Activated CD8-positive, alpha-beta memory T cell treated with anti-CD3 and anti-CD28 coated beads, Interleukin-2, amount 50 U/mL, for 48 hours (primary cell): ENCODE results near the gene OGFOD1.
A peak's percentile ranks its signal among the peaks of the same experiment; 100 is the strongest.

Experiments
- DNase-seq: peaks from one replicate; pipeline ENCODE4 v3.0.0-alpha.2; 2020

The OGFOD1 gene

DNA sequence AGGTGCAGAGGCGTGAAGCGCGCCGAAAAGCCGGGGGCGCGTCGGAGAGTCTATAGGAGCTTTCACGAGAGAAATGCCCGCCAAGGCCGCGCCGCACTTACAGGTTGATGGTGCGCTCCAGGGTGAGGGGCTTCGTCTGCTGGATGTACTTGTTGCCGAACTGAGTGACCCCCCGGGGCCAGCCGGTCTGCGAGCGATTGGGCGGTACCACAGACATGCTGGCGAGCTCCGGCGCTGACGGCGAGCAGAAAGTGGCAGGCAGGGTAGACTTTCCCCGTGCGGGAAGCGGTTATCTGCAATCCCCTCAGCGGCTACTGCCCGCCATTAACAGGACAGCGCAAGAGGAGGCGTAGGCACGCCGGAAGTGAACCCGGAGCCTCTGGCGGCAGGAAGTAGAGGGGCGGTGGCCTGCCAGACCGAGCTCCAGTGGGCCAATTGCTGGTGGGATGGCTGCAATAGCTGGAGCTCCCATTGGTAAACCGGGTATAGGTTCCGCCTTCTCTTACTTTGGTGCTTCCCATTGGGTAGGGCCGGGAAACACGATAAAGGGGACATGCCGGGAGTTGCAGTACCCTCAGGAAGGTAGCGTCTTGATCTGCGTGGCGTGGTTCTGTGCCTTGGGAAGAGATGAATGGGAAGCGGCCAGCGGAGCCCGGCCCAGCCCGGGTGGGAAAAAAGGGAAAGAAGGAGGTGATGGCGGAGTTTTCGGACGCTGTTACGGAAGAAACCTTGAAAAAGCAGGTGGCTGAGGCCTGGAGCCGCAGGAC lies at the start of gene OGFOD1, which contains the start of gene NUDT21:
OGFOD1 (plus strand) TSS at position 569 of the 767 bp plus-strand sequence; CDS start at position 628, 59 bp downstream.
NUDT21 (minus strand) TSS at position 347 of the 767 bp plus-strand sequence; CDS start at position 217, 130 bp downstream.
- peak; percentile 91 for DNase-seq

DNA sequence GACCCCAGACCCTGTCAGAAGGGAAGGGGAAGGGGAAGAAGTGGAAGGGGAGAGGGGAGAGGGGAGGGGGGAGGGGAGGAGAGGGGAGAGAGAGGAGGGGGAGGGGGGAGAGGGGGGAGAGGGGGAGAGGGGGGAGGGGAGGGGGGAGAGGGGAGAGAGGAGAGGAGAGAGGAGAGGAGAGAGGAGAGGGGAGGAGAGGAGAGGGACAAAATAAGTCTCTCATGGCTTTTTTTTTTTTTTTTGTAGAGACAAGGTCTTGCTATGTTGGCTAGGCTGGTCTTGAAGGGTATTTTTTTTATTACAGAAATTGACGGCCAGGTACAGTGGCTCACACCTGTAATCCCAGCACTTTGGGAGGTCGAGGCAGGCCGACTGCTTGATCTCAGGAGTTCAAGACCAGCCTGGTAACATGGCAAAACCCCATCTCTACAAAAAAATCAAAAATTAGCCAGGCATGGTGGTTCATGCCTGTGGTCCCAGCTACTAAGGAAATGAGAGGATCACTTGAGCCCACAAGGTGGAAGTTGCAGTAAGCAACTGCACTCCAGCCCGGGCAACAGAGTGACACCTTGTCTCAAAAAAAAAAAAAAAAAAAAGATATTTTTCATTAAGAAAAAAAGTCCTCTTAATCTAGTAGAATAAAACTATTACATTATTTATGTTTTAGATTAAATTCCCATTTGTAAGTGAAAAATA lies 45.2 kb upstream of the OGFOD1 start:
- DNase-seq: no peak

DNA sequence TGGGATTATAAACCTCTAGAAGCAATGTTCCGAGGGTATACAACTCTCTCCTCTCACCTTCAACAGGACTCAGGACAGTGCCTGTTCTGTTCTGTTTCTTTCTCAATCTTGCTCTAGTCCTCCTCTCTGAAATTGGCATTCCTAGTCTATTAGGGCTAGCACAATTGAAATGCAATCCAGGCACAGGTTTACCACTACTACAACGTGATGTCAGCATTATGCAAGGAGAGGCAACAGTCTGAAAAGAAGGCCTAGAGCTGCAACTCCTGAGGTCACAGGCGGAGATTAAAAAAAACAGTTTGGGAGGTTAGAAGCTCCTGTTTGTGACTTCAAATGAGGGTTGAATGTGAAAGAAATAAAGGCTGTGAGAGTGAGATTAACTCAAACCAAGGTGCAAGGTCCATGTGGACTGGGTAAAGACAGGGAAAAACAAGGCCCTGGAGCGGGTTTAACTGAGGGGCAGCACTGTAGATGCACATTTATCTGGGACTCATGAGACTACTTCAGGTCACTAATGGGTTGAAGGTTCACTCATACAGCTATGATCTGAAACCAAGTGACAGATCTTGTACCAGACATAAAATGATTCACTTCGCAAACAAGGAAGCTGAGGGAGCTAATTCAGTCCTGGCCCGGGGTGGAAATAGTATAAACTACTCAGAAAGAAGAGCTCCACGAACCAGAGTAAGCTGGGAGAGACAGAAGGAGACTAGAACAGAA lies 42.8 kb upstream of the OGFOD1 start:
- no peak for DNase-seq

DNA sequence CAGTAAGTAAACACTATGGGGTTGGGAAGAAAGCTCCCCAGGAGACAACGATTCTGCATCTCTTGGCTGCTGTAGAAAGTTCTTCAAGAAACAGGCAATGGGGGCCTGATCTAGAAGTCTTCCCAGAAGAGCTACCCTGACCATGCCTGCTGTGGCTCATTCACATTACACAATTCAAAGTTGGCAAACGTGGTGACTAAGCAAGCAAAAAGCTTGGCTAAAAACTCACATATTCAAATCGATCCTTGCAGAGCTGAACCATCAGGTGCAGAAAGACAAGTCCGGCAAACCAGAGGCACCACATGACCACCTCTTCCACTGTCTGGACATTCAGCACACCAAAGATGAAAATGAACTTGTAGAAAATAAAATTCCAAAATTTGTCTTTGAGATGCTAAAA lies 42.2 kb upstream of the OGFOD1 start:
- no peak for DNase-seq

DNA sequence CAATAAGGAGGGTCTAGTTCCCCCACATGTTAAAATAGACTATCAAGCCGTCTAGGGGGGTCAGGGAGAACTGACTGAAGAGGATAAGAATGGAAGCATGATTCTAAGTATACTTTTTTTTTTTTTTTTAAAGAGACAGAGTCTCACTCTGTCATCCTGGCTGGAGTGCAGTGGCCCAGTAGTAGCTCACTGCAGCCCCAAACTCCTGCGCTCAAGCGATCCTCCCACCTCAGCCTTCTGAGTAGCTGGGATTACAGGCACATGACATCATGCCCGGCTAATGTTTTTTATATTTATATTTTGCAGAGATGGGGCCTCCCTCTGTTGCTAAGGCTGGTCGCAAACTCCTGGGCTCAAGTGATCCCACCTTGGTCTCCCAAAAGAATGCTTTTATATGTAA lies 40.2 kb upstream of the OGFOD1 start:
- no peak for DNase-seq

DNA sequence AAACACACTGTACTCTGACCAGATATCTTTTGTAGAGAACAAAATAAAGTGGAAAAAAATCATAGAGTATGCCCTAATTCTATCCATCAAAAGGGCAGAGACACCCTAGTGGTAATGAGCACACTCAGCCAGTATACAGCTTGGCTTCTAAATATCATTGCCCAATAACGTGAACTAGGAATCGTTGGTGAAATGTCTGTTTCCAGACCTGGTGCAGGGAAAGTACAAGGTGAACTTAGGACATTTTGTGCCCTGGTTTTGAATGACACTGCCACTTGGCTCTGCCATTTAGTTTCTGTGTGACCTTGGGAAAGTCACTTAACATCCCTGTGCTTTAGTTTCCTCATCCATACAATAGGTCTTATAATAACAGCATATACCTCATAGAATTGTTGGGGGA lies 39.7 kb upstream of the OGFOD1 start:
- DNase-seq: no peak

DNA sequence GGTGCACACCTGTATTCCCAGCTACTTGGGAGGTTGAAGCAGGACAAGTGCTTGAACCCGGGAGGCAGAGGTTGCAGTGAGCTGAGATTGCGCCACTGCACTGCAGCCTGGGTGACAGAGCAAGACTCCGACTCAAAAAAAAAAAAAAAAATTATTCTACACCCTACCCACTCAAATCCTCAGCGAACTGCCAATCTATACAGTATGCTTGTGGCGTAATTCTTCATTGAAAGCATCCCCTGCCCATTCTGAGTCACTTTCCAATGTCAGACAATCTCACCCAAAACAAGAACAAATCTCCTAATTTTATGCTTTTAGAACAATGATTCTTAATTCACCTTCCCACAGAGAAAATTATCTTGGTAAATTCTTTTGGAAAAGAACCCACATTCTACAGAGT lies 38.0 kb upstream of the OGFOD1 start:
- DNase-seq: no peak

DNA sequence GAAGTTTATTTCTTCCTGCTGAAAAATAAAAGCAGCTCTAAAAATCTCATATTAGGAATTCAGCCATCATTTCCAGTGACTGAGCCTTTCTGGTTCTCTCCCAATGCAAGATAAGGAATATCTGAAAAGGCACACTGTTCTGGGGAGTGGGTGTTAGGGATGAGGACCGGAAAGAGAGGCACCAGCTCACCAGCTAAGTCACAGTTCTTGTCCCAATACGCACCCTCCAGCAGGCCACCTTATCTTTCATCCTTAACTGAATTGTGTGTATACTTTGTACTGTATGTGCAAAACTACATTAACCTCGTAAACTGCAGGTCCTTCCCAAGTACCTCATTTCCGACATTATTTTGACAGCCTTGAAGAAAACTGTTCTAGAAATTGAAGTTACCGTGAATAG lies 37.0 kb upstream of the OGFOD1 start:
- no peak for DNase-seq

DNA sequence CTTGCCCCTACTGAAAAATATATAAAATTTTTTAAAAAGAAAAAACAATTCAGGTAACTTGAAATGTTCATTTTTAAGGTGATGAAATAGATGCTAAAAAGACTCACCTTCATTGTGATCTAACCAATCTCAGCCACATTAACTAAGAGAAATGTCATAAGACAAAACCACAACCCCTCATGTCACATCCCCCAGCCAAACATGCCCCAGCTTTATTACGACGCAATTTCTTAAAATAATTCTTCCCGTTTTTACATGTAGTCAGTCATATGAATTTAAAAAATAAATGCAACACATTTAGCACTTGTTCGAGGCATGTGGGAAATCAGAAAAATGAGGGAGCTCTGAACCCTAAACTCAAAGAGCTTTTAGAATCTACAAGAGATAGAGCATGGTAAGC lies 35.5 kb upstream of the OGFOD1 start:
- DNase-seq: no peak

DNA sequence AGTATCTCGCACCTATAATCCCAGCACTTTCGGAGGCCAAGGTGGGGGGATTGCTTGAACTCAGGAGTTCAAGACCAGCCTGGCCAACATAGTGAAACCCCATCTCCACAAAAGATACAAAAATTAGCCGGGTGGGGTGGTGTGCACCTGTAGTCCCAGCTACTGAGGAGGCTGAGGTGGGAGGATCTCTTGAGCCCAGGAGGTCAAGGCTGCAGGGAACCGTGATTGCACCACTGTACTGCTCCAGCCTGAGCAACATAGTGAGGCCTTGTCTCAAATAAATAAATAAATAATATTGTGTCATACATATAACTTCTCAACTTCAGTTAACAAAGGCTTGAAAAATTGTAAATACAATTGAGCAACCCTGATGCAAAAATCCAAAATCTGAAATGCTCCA lies 34.2 kb upstream of the OGFOD1 start:
- DNase-seq: no peak

DNA sequence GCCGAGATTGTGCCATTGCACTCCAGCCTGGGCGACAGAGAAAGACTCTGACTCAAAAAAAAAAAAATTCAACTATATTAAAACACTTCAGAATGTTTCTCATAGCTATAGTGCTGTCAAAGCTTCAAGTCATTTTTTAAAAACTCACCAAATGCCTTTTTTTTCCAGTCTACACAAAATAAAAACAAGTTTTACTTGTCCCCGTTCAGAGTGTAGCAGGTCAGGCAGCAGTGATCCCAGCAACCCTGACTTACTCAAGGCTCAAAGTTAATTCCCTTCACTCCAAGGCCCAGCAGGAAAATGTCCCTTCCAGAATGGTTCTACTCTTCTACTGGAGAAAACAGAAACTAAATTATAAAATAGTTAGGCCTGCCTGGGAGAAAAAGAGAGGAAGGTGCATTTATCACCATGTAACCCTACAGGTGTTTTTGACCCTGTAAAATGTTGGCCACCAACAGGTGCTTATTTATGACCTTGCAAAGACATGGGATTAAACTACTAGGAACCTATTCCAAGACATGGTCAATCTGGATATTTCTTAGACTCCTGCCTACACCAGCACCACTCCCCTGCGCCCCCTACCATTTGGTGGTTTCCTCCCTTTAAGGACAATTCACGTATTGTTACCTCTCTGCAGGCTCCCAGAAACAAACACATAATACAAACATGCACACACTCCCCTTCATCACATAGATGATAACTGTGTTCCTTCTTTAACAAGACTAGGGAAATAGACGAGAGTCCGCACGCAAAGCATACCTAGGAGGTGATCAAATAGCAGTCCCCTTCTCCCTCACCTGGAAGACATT lies 31.4 kb upstream of the OGFOD1 start:
- DNase-seq: no peak

DNA sequence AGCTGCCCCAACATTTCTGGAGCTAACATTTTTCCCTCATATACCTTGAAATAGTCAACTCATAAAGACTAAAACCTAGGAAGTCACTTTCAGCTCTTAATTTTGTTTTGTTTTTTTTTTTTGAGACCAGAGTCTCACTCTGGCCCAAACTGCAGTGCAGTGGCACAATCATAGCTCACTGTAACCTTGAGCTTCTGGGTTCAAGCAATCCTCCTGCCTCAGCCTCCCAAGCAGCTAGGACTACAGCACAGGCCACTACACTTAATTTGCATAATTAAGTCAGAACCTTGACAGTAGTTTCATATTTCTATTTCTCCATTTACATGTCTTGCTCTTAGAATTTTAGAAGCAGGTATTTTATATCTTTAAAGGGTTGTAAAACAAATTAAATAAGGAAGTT lies 30.7 kb upstream of the OGFOD1 start:
- DNase-seq: no peak

DNA sequence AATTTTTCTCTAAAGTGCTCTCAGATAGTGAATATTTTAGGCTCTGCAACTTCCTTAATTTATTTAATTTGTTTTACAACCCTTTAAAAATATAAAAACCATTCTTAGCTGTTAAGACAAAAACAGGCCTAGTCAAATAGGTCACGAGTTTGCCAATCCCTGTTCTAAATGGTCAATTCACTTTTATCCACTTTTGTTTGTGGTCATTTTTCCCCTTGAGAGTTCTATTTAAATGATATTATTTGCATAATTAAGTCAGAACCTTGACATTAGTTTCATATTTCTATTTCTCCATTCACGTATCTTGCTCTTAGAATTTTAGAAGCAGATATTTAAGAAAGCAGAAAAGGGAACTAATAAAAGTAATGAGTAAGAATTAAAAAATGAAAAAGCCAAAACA lies 30.0 kb upstream of the OGFOD1 start:
- no peak for DNase-seq

DNA sequence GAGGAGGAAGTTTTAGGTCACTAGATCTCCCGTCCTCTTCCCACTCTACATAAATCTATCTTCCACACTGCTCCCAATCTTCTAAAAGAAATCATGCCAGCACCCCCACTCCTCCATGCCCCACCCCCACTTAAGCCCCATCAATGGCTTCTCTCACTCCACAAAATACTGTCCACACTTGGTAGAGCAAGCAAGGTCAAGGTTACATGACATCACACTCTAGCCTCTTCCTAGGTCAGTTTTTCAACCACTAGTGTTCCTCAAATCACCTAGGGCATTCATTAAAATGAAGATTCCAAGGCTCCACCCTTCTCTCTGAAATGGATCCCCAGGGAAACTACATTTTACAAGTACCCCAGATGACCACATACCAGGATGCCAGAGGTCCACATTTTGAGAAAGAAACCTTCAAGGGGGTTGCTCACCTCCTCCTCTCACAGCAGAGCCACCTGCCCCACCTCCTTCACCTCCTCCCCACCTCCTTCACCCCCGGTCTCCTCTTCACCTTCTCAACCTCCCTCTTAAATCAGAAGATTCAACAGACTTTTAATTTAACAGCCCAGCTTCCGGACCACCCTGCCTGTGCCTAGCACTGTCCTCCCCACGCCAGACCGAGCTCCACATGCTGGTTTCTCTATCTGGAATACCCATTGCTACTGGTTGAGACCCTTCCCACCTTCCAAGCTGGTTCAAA lies 29.2 kb upstream of the OGFOD1 start:
- no peak for DNase-seq

DNA sequence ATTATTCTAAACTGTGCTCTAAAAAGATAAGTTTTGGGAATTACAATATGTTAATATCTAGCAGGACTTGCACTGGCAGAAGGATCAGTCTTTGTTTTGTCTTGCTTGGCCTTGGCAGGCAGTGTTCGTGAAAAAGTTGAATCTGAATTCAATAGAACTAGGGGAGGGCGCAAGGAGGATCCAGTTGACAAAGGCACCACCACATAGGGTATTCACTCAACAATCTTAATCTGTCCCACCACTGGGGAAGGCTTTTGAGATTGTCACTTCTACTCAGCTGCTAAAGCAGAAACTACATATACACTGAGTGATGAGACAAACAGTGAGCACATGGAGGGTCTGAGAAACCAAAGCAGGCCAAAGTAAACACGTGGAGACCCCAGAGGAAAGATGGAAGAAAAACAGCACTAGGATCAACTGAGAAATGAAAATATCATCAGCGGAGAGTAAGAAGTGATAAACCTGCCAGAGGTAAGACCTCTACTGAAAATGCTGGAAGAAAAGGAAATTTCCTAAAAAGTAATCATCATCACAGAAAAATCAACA lies 28.4 kb upstream of the OGFOD1 start:
- DNase-seq: no peak

DNA sequence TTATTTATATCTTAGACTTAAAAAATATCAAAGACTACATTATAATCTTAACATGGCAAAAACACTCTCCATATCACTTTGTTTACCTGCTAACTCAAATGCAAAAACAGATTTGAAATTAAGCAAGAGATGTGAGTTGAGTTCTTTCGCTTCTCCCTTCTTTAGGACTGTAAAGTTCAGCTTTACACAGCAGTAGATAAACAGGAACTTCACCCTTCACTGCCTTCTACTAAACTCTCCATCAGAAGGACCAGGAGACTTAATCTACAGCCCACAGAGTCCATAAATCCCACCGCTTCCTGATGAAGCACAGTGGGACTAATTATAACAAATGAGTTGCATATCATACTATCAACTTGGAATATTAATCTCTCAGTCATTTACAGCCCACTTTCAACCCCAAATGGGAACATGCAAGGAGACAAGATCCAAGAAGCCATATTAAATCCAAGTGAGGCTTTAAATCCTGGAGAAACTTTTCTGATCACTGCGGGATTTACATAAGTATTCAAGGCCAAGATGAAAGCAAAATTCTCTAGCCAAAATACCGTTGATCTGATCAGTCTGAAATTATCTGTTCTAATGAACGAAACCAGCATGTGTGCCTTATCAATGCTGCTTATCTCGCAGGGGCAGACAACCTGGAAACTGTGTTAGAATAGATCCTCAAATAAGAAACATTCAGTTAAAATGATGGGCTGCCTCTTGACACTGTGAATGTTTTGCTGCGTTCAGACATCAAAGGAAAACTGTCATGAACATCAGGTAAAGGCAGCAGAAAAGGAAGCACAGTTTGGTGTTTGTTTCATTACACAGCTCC lies 27.6 kb upstream of the OGFOD1 start:
- DNase-seq: no peak

DNA sequence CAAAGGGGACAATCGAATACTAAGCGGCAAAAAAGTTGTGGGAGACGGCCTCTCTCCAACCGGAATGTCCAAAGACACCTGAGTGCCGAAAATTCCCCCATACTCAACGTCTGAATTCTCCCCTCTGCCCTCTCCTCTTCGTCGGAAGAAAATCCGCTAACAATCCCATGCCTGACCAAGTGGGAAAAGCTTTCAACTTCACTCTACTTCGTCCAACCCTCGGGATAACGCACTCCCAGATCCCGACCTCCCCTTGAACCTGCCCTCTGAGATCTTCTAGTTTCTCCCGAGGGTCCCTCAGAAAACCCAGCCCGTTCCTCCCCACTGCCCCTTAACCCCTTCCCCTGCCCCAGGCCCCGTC lies 27.0 kb upstream of the OGFOD1 start:
- no peak for DNase-seq

DNA sequence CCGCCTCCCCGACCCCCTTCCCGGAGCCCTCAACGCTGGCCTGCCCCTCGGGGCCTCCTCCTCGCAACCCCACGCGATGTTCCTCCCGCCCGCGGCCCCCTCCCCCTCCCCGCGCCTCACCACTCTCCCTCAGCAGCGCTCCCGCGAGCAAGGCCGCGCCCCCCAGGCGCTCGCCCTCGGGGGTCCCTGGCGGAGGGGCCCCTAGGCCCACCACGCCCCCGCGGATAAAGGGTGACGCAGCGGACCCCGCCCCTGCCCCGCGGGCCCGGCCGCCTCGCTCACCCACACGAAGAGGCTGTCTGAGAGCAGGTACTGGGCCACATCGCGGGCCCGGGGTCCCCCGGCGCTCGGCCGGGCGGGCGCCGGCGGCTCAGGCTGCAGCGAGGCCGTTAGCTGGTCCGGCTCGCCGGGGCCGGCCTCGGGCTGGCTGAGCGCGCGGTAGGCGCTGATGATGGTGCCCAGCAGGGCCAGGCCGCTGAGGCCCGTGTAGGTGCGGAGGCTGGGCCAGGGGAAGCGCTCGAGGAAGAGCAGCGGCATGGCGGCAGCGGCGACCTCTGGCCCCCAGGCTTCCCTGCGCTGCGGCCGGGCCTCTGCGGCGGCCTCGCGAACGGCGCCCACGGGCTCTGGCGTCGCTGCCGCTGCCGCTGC lies 26.4 kb upstream of the OGFOD1 start:
- DNase-seq: peak; percentile 72

DNA sequence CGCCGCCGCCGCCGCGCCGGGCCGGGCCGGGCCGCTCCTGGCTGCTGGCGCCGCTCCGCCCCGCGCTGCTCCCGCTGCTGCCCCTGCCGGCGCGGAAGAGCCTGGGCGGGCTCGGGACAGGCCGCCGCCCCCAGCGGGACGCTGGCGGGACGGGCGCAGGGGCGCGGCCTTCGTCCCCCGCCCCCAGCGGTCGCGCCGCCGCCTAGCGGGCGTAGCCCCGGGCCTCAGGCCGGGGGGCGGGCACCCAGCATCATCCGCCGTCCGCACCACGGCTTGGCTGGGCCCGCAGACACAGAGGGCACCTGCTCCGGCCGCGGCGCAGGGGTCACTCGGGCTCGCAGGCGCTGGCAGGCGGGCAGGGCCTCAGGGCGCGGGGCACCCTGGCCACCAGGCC lies 25.9 kb upstream of the OGFOD1 start, which contains the start of gene AMFR:
AMFR (minus strand) TSS at position 107 of the 394 bp plus-strand sequence. CDS start 218 bp downstream, outside the sequence.
- DNase-seq: peak; percentile 82

DNA sequence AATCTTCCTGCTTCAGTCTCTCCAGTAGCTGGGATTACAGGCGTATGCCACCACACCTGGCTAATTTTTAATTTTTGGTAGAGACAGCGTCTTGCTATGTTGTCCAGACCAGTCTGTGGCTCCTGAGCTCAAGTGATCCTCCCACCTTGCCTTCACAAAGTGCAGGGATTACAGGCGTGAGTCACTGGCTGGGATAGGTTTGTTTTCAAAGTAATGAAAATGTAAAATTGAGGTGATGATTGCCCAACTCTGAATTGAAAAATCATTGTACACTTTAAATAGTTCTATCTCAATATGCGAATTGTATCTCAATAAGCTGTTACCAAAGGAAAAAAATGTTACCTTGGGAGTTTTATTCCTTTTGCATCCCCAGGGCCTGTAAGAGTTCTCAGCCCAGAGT lies 24.8 kb upstream of the OGFOD1 start:
- no peak for DNase-seq
